HUES6 (cell line): ENCODE results near the gene CALHM2.
A peak's percentile ranks its signal among the peaks of the same experiment; 100 is the strongest.

Experiments
- H3K27ac ChIP-seq: 2 replicates; pipeline ENCODE4 v1.7.0; 2013; ENCODE audit warnings: low read depth, mild to moderate bottlenecking, low read length, inconsistent platforms
- H3K27me3 ChIP-seq: 2 replicates; pipeline ENCODE4 v1.6.1; 2013; ENCODE audit warnings: low read length; ENCODE audit not compliant: control insufficient read depth, insufficient read depth
- H3K36me3 ChIP-seq: 2 replicates; pipeline ENCODE4 v1.6.1; 2013; ENCODE audit warnings: low read length; ENCODE audit not compliant: control insufficient read depth, insufficient read depth
- H3K4me1 ChIP-seq: 2 replicates; pipeline ENCODE4 v1.6.1; 2013; ENCODE audit warnings: low read length; ENCODE audit not compliant: control insufficient read depth, insufficient read depth
- H3K4me3 ChIP-seq: 2 replicates; pipeline ENCODE4 v1.5.1; 2013; ENCODE audit warnings: low read depth, low read length
- H3K9ac ChIP-seq: one replicate; pipeline ENCODE4 v1.6.1; 2013; ENCODE audit warnings: mild to moderate bottlenecking, low read length
- H3K9me3 ChIP-seq: 2 replicates; pipeline ENCODE4 v1.6.1; 2013; ENCODE audit warnings: low read depth, low read length; ENCODE audit not compliant: control insufficient read depth, insufficient read depth

Gene CALHM2, protein sequence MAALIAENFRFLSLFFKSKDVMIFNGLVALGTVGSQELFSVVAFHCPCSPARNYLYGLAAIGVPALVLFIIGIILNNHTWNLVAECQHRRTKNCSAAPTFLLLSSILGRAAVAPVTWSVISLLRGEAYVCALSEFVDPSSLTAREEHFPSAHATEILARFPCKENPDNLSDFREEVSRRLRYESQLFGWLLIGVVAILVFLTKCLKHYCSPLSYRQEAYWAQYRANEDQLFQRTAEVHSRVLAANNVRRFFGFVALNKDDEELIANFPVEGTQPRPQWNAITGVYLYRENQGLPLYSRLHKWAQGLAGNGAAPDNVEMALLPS

DNA sequence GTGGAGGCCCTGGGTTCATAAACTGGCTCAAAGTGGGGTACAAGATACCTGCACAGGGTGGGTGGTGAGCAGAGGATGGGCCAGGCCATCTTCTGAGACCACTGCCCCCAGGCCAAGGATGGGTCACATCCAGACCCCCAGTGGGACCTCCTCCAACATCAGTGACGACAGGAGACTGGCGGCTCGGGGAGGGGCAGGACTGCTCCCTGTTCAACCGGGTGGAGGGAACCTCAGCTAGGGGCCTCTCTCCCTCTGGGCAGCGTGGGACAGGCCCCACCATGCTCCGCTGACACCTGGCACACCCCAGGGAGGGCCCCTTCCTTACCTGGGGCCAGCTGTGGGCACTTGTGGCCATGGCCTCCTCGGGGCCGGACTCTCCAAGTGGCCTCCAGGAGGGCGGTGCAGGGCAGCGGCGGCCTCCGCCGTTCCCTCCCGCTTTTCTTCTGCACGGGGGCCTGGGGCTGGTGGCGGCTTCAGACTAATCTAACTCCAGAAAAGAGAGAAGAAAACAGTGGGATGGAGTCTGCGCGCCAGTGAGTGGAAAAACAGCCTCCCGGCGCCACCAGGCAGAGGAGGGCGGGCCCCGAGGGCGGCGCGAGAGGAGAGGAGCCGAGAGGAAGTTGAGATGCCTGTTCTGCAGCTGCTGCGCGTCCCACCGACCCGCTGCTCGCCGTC lies at the start of gene CALHM2:
CALHM2 (minus strand) TSS at position 540 of the 675 bp plus-strand sequence. CDS start 2,429 bp downstream, outside the sequence.
- H3K36me3 ChIP-seq, result peaks cover 25% of the 10 kb centered on the region
- no peaks in the 10 kb centered on the region for H3K9me3 ChIP-seq
- no peak within 1 kb of the TSS; the same call in 1 of the 2 replicates for H3K27ac ChIP-seq
- peaks cover 24% of the 10 kb centered on the region; the same call in 1 of the 2 replicates for H3K4me1 ChIP-seq
- no peaks in the 10 kb centered on the region for H3K27me3 ChIP-seq
- peak within 1 kb of the TSS; percentile 59 for H3K9ac ChIP-seq
- H3K4me3 ChIP-seq, result peak within 1 kb of the TSS; percentile 50

DNA sequence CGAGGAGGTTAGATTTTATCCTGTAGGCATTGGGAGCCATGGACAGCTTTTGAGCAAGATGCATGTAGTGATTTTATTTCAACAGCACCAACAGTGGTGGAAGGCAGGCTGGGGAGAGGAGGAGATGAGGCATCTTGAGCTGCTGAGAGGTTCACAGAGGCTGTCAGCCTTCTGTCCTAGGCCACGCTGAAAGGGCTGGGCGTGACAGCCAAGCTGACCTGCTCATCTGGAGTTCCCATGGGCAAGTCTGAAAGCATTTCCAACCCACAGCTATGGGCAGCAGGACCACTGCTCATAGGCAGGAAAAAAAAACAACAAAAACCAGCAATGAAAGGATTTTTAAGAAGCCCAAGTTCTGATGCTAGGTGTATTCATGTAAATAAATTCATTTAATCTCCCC lies 49.0 kb upstream of the CALHM2 start:
- H3K27ac ChIP-seq, result no peak overlapping the region
- H3K9me3 ChIP-seq, result no peaks in the 10 kb centered on the region
- H3K4me3 ChIP-seq, result no peak overlapping the region
- H3K4me1 ChIP-seq, result peaks cover 24% of the 10 kb centered on the region
- H3K36me3 ChIP-seq, result no peaks in the 10 kb centered on the region
- H3K9ac ChIP-seq, result no peak overlapping the region
- H3K27me3 ChIP-seq, result no peaks in the 10 kb centered on the region; the same call in 1 of the 2 replicates

DNA sequence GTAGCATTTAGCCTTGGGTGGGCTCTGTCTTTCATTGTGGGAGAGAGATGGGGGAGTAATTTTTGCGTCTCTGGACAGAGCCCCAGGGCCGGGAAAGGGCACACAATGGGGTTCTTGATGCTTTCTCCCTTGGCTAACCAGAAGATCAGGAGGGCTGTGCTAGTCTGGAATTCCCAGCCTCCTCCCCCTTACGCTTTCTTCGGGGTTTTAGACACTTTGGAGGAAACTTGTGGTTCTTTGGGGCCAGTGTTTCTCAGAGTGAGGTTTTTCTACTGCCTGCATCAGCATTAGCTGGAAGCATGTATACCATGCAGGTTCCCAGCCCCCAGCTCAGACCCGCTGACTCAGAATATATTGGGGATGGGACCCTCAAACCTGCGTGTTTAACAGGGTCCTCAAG lies 48.3 kb upstream of the CALHM2 start:
- no peaks in the 10 kb centered on the region for H3K36me3 ChIP-seq
- no peaks in the 10 kb centered on the region for H3K9me3 ChIP-seq
- peaks cover 24% of the 10 kb centered on the region for H3K4me1 ChIP-seq
- H3K27me3 ChIP-seq, result peaks cover 6% of the 10 kb centered on the region
- H3K9ac ChIP-seq, result no peak overlapping the region
- no peak overlapping the region for H3K4me3 ChIP-seq
- no peak overlapping the region for H3K27ac ChIP-seq

DNA sequence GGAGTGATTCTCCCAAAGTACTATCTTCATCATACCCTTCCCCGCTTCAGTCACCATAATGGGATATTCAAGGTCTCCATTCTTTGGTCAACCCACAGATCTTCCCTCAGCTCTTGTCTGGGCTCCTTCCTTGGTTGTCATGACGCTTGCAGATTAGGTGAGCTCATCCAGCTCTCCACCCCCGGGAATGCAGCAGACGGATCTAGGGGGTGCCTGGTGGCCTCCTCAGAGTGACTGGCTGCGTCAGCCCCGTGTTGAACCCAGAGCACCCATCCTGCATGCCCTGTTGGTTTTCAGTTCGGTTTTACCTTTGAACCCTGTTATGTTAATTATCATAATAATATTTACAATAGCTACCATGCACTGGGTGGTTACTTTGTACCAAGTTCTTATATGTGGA lies 47.7 kb upstream of the CALHM2 start:
- no peaks in the 10 kb centered on the region for H3K9me3 ChIP-seq
- H3K9ac ChIP-seq, result no peak overlapping the region
- no peak overlapping the region for H3K4me3 ChIP-seq
- no peak overlapping the region for H3K27ac ChIP-seq
- H3K36me3 ChIP-seq, result no peaks in the 10 kb centered on the region
- H3K4me1 ChIP-seq, result peaks cover 24% of the 10 kb centered on the region
- H3K27me3 ChIP-seq, result peaks cover 12% of the 10 kb centered on the region

DNA sequence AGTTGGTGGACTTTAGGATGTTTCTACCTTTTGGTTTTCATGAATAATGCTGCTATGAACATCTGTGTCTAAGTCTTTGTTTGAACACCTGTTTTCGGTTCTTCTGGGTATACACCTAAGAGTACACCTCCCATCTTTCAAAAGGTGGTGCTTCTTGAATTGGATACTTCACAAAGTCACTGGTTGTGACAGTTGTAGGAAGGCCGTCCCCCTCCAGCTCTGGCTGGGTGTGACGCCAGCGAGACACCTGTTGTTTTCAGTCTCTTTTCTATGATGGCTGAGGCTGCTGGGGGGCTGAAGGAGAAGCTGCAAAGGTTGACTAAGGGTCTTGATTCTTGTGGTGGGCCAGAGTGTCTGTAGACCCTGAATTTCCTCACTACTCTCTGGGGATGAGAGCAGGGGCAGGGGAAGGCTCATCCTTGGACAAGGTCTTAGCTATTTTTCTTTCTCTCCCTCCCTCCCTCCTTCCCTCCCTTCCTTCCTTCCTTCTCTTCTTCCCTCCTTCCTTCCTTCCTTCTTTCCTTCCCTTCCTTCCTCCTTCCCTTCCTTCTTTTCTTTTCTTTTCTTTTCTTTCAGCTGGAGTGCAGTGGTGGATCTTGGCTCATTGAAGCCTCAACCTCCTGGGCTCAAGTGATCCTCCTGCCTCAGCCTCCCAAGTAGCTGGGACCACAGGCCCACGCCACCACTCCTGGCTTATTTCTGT lies 46.9 kb upstream of the CALHM2 start:
- H3K9me3 ChIP-seq, result no peaks in the 10 kb centered on the region
- no peaks in the 10 kb centered on the region for H3K36me3 ChIP-seq
- H3K27me3 ChIP-seq, result peaks cover 20% of the 10 kb centered on the region
- peaks cover 20% of the 10 kb centered on the region for H3K4me1 ChIP-seq
- no peak overlapping the region for H3K4me3 ChIP-seq
- H3K27ac ChIP-seq, result no peak overlapping the region
- H3K9ac ChIP-seq, result no peak overlapping the region

DNA sequence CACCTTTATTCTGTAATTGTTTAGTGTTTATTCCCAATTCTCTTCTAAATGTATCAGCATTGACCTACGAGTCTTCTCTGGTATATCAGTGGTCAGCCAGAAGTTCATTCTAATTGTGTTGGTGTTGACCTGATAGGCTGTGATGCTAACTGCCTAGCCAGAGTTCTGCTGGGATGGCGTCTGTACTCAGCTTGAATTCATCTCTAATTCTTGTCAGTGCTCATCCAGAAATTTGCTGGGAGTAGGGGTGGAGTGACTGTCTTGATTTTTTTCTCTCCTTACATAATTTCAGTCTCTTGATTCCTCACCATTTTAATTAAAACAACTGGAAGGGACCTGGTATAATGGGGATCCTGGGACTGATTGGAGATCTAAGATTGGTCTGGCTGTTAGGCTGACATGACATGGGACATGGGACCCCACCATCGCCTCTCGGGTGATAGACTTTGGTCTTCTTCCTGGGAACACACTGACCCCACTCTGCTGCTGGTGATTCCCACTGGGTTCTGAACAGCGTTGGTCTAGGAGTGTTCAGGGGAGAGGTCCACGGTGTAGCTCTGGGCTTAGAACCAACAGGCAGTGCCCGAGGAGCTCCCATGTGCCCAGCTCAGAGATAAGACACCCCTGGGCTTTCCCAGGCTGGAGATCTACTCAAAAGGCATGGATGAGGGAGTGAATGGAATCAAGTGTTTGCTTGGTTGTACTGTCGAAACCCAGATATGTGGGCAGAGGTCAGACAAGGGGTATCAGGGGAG lies 45.2 kb upstream of the CALHM2 start:
- H3K27me3 ChIP-seq, result peaks cover 36% of the 10 kb centered on the region
- peaks cover 22% of the 10 kb centered on the region for H3K4me1 ChIP-seq
- no peak overlapping the region for H3K4me3 ChIP-seq
- H3K36me3 ChIP-seq, result no peaks in the 10 kb centered on the region
- no peak overlapping the region for H3K9ac ChIP-seq
- H3K27ac ChIP-seq, result no peak overlapping the region
- no peaks in the 10 kb centered on the region for H3K9me3 ChIP-seq

DNA sequence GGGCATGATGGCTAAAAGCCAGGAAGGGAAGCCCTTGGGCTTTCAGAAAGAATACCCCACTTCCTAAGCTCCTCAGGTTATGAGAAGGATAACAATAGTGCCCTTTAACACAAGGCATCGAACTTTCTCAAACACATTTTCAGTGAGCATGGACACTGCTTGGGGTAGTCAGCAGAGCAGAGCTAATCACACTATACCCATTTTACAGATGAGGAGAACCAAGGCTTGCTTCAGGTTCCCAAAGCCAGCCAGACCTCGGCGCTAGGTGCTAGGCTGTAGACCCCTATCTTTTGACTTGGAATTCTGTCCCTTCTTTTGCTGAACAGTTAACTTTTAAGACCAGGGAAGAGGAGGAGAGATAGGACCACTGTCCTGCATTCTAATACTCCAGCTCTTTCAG lies 43.2 kb upstream of the CALHM2 start:
- H3K4me3 ChIP-seq, result peak overlapping the region; percentile 88; the same call in 1 of the 2 replicates
- no peak overlapping the region for H3K27ac ChIP-seq
- H3K4me1 ChIP-seq, result peaks cover 34% of the 10 kb centered on the region
- H3K36me3 ChIP-seq, result no peaks in the 10 kb centered on the region
- H3K9me3 ChIP-seq, result no peaks in the 10 kb centered on the region
- H3K27me3 ChIP-seq, result peaks cover 38% of the 10 kb centered on the region
- H3K9ac ChIP-seq, result peak overlapping the region; percentile 50

DNA sequence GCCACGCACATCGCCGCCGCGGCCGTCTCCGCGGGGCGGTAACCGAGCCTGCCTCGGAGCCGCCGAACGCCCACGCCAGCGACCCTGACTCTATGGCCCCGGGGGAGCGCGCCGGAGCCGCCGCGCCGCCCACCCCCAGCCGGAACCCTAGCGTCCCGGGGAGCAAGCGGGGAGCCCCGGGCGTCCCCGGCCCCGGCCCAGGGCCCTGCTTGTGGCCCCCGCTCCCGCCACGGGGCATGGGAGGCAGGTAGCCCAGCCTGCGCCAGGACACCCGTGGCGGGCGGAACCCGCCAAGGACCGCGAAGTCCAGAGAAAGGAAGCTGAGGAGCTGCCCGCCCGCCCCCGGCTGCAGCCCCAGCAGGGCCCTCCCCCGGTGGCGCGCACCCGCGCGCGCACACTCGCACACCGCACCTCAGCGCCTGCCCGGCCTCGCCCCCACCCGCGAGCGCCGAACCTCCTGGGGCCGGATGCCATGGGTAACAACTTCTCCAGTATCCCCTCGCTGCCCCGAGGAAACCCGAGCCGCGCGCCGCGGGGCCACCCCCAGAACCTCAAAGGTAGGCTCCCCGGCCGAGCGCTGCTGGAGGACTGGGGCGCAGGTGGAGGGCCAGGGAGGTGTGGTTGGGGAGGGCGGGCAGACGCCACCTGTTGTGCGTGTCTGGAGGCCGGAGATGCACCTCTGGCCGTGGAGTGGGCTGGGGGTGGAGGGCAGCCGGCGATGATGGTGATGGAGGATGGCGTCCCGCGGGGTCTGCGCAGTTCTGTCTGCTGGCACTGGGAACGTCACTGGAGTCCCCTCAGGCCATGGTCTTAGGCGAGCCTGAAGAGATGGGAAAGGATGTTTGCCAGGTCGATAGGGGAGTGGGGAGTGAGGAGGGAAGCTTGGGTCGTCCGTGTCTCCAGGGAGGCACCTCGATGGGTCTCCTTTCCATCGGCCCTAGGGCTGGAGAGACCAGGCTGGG lies 42.0 kb upstream of the CALHM2 start:
- peak overlapping the region; percentile 88 for H3K4me3 ChIP-seq
- H3K27ac ChIP-seq, result no peak overlapping the region; the same call in 1 of the 2 replicates
- peaks cover 38% of the 10 kb centered on the region for H3K27me3 ChIP-seq
- no peaks in the 10 kb centered on the region for H3K36me3 ChIP-seq
- peak overlapping the region; percentile 75 for H3K9ac ChIP-seq
- peaks cover 26% of the 10 kb centered on the region for H3K4me1 ChIP-seq
- H3K9me3 ChIP-seq, result no peaks in the 10 kb centered on the region

DNA sequence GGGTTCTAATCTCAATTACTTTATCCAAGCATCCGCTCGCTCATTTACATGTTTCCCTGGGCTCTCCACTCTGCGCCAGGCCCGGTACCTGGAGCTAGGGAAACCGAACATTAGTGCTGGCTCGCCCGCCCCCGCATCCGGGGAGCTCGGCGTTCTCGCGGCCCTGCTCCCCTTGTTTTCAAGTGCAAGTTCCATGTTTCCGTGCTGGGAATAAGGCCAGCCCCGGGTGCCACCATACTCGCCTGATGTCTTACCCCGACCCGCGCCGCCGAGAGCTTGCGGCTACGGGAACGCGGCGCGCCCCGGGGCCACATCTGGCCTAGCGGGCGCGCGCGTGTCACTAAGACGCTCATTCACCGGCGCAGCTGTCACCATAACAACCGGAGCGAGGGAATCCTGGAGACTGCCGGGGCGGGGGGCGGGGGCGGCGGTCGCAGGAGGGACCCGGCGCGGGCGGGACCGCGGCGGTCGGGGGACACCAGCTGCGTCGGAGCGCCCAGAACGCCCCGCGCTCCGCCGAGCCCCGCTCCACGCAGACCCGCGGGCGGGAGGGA lies 41.3 kb upstream of the CALHM2 start, which contains the start of gene NEURL1:
NEURL1 (plus strand) TSS at position 344 of the 554 bp plus-strand sequence. CDS start 683 bp downstream, outside the sequence.
- Histone ChIP-seq H3K4me1 (peaks cover 26% of the 10 kb centered on the region), H3K36me3 (no peaks in the 10 kb centered on the region), H3K9me3 (no peaks in the 10 kb centered on the region), H3K27ac (no peak within 1 kb of the TSS; the same call in 1 of the 2 replicates), H3K4me3 (peak within 1 kb of the TSS; percentile 88), H3K27me3 (peaks cover 38% of the 10 kb centered on the region), H3K9ac (peak within 1 kb of the TSS; percentile 75)
